ENCODE results near the gene MYO18A.

DNA sequence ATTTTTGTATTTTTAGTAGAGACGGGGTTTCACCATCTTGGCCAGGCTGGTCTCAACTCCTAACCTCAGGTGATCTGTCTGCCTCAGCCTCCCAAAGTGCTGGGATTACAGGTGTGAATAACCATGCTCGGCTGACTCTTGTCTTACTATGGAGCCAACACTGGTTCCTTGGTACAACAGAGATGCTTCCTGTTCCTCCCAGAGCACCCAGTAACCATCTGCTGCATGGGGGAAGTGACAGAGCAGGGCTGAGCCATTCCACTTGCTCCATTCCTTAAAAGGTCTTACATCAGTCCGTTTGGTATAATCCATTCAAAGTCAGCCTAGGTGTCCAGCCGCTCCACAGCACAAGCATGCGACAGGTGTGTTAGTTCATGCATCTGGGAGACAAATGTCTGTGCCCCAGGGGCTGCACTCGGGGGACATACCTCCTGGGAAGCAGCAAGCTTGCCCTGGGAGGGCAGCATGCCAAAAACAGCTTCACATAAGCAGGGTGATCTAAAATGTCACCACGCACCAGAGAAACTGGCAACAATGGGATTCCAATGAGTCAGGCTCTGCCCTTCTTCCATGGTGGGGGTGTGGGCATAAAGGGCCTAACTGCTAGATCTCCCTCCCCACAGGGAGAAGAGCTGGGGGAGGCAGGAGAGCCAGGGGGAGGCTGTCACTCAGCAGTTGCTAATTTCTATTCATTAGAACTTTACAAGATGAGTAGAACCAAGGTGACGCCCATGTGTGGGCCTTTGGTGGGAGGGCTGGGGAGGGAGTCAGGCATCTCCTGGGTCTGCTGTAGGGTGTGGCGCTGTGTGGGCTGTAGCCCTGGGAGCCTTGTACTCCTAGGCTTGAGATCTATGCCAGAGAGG, 101.8 kb downstream of the MYO18A start:
- TF ChIP-seq, protein P1, sequence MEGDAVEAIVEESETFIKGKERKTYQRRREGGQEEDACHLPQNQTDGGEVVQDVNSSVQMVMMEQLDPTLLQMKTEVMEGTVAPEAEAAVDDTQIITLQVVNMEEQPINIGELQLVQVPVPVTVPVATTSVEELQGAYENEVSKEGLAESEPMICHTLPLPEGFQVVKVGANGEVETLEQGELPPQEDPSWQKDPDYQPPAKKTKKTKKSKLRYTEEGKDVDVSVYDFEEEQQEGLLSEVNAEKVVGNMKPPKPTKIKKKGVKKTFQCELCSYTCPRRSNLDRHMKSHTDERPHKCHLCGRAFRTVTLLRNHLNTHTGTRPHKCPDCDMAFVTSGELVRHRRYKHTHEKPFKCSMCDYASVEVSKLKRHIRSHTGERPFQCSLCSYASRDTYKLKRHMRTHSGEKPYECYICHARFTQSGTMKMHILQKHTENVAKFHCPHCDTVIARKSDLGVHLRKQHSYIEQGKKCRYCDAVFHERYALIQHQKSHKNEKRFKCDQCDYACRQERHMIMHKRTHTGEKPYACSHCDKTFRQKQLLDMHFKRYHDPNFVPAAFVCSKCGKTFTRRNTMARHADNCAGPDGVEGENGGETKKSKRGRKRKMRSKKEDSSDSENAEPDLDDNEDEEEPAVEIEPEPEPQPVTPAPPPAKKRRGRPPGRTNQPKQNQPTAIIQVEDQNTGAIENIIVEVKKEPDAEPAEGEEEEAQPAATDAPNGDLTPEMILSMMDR (IDR thresholded peaks at IDR 0.05): no peak
- TF ChIP-seq EZH2 (IDR thresholded peaks at IDR 0.05) (no peak), EZH2phosphoT487 (IDR thresholded peaks at IDR 0.05) (no peak)
